Activated CD8-positive, alpha-beta T cell treated with anti-CD3 and anti-CD28 coated beads for 36 hours (primary cell): Measurements from ENCODE around the gene INSIG2. TPM values are rescaled to one million over a fixed set of nuclear protein-coding genes. Genes with fewer than 3 reads are reported as not detected.

Experiments used
- ATAC-seq: fragments of 200-7000 bp; cut with Tn5 transposase; one replicate; pipeline ENCODE4 v1.10.0; 2021; ENCODE audit warnings: mild to moderate bottlenecking, moderate library complexity
- CTCF ChIA-PET: fragments of 350-600 bp; sonication (Branson Sonifier 250); formaldehyde crosslinking; loops from one replicate; lab custom pipeline; 2021; ENCODE audit warnings: antibody characterized with exemption; lab: Charles Lee
- POLR2A ChIA-PET: fragments of 350-600 bp; sonication (Branson Sonifier 250); formaldehyde crosslinking; loops from one replicate; lab custom pipeline; 2021; ENCODE audit warnings: antibody characterized with exemption; lab: Charles Lee
- DNase-seq: peaks from one replicate; pipeline ENCODE4 v3.0.0-alpha.2; 2020
- H3K27ac Mint-ChIP-seq: one replicate; pipeline ENCODE4 v1.8.0; 2021; ENCODE audit warnings: mild to moderate bottlenecking, mixed read lengths
- H3K27me3 Mint-ChIP-seq: one replicate; pipeline ENCODE4 v1.8.0; 2021; ENCODE audit warnings: mixed read lengths
- H3K36me3 Mint-ChIP-seq: one replicate; pipeline ENCODE4 v1.8.0; 2021; ENCODE audit warnings: low read depth, mixed read lengths
- H3K4me1 Mint-ChIP-seq: one replicate; pipeline ENCODE4 v1.8.0; 2021; ENCODE audit warnings: low read depth, mixed read lengths
- H3K4me3 Mint-ChIP-seq: one replicate; pipeline ENCODE4 v1.8.0; 2021; ENCODE audit warnings: mild to moderate bottlenecking, moderate library complexity, mixed read lengths
- H3K9me3 Mint-ChIP-seq: one replicate; pipeline ENCODE4 v1.8.0; 2021; ENCODE audit warnings: mixed read lengths
- intact Hi-C: fragments of 100-400 bp; cut with micrococcal nuclease; formaldehyde crosslinking; loops from one replicate; pipeline ENCODE4 v1.10.0; 2022
- total RNA-seq, 2 experiments: library from RNA; stranded (reverse); gene quantifications; one replicate each; pipeline ENCODE4 v1.2.3, GENCODE V29; 2021
- TF ChIP-seq, protein P1 (sequence below): fragments of 200-600 bp; IDR thresholded peaks from one replicate; pipeline ENCODE4 v1.8.0; 2022; ENCODE audit warnings: antibody characterized with exemption, mild to moderate bottlenecking

The INSIG2 gene
- total RNA-seq, 2 experiments from 2014 or later, result 87.2 to 104 TPM

DNA sequence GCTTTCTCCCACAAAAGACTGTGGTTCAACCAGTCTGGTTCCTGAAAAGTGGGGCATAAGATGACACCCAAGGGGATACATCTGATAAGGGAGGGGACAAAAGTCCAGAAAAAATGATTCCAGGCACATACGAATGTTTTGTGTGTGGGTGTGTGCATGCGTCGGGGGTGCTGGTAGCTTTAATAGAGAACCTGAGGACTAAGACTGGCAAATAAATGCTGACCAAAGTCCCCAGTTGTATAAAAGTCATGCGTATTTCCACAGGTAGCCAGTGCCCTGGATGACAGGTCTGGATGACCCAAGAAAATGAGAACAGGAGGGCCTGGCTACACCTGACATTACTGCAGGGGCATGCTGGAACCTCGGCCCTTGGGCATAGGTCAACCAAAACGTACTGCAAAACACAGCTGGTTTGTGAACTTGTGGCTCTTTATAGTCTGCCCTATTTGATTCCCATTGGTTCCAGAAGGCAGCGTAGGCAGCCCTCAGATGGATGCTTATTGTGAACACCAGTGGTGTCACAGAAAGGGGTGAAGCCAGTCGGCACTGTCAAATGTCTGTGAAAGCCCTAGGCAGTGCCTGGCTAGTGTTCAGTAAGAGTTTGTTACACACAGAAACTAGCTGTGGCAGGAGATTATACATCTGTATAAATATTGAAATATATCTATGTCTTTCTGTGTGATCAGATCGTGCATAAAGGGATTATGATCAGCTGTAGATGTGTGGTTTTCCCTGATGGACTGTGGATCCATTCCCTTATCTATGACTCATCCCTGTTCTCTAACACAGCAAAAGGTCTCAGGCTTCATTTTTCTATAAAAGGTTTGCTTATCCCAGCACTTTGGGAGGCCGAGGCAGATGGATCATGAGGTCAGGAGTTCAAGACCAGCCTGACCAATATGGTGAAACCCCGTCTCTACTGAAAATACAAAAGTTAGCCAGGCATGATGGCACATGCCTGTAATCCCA is 58.3 kb downstream of the INSIG2 start:
- H3K27me3 Mint-ChIP-seq, result peaks cover 19% of the 10 kb centered on the region
- H3K9me3 Mint-ChIP-seq, result no peaks in the 10 kb centered on the region
- peaks cover 5% of the 10 kb centered on the region for H3K4me1 Mint-ChIP-seq
- ATAC-seq (no peak), DNase-seq (no peak)
- H3K36me3 Mint-ChIP-seq, result no peaks in the 10 kb centered on the region
- CTCF ChIA-PET, result interaction anchor here (1.2 to 1.7 kb wide), 4 partner anchors 11 to 114 kb away, joined by 3 to 5 read pairs (median 4); no protein-coding TSS in a partner anchor
- TF ChIP-seq, protein P1, sequence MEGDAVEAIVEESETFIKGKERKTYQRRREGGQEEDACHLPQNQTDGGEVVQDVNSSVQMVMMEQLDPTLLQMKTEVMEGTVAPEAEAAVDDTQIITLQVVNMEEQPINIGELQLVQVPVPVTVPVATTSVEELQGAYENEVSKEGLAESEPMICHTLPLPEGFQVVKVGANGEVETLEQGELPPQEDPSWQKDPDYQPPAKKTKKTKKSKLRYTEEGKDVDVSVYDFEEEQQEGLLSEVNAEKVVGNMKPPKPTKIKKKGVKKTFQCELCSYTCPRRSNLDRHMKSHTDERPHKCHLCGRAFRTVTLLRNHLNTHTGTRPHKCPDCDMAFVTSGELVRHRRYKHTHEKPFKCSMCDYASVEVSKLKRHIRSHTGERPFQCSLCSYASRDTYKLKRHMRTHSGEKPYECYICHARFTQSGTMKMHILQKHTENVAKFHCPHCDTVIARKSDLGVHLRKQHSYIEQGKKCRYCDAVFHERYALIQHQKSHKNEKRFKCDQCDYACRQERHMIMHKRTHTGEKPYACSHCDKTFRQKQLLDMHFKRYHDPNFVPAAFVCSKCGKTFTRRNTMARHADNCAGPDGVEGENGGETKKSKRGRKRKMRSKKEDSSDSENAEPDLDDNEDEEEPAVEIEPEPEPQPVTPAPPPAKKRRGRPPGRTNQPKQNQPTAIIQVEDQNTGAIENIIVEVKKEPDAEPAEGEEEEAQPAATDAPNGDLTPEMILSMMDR, result no peak
- no peak overlapping the region for H3K27ac Mint-ChIP-seq
- no peak overlapping the region for H3K4me3 Mint-ChIP-seq
- intact Hi-C loops, result no loop called here
- POLR2A ChIA-PET, result interaction anchor here (0.5 to 1.1 kb wide), 2 partner anchors 10 to 27 kb away, joined by 3 read pairs; no protein-coding TSS in a partner anchor

DNA sequence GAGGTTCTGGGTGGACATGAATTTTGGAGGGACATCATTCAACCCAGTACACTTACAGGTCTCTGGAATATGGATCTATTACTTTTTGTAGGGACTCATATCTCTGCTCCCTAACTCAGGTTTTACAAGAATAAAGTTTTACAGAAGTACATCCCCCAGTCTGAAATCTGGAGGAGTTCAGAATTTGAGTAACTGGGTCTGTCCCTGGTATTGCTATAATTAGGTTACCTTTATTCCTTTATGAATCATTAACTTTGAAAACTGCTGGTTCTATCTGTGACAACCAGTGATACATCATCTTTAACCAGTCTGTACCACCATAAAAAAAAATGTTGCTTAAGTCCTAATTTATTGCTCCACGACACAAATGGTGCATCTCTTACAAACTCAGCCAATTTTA is 59.9 kb downstream of the INSIG2 start:
- intact Hi-C loops, result no loop called here
- TF ChIP-seq, protein P1, result no peak
- POLR2A ChIA-PET, result no interaction called here
- Mint-ChIP-seq H3K4me1 (peaks cover 5% of the 10 kb centered on the region), H3K27ac (no peak overlapping the region), H3K27me3 (peaks cover 28% of the 10 kb centered on the region), H3K9me3 (no peaks in the 10 kb centered on the region), H3K36me3 (no peaks in the 10 kb centered on the region), H3K4me3 (no peak overlapping the region)
- CTCF ChIA-PET, result interaction anchor here (0.8 to 1.7 kb wide), 2 partner anchors 39 to 101 kb away, joined by 3 to 7 read pairs; no protein-coding TSS in a partner anchor
- DNase-seq (no peak), ATAC-seq (peak; percentile 51)

DNA sequence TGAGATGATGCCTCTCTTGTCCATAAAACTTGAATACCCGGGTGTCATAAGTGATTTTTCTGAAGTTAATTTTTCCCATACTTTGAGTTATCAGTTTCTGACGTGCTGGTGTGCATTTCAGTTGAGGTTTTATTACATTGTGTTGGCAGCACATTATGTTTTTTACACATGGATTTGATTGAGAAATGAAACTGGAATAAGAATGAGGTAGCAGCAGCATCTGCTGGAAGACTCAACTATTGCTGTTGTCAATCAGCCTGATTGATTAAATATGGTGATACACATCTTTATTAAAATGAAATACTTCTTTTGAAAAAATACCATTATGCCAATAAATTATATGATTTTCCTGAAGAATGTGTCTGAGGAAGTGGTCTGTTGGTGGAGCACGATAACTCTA is 60.5 kb downstream of the INSIG2 start:
- intact Hi-C loops, result no loop called here
- DNase-seq (no peak), ATAC-seq (no peak)
- Mint-ChIP-seq H3K9me3 (no peaks in the 10 kb centered on the region), H3K27me3 (peaks cover 28% of the 10 kb centered on the region), H3K36me3 (no peaks in the 10 kb centered on the region), H3K27ac (no peak overlapping the region), H3K4me1 (peaks cover 5% of the 10 kb centered on the region), H3K4me3 (no peak overlapping the region)
- ChIA-PET POLR2A (no interaction called here), CTCF (interaction anchor here (0.8 to 1.8 kb wide), 3 partner anchors 17 to 102 kb away, joined by 3 to 7 read pairs (median 5); no protein-coding TSS in a partner anchor)
- TF ChIP-seq, protein P1, result no peak

DNA sequence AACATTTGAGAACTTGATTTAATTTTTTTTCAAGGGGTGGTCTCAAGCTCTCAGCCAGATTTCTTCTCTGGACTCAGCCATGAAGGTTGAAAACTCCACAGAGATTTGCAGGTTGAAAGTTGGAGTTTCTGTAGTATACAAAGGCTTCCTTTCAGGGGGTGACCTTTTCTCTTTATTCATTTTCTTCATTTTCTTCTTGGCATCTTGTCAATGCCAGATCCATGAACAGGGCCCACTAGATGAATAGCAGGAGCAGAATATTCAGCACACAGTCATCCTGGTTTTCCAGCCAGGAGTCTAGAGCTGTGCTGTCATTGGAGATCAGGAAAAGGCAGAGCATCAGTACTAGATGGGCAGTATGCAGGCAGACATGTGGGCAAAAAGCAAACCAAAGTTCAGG is 62.0 kb downstream of the INSIG2 start:
- POLR2A ChIA-PET, result no interaction called here
- H3K27ac Mint-ChIP-seq, result no peak overlapping the region
- TF ChIP-seq, protein P1, result no peak
- H3K9me3 Mint-ChIP-seq, result no peaks in the 10 kb centered on the region
- H3K4me1 Mint-ChIP-seq, result peaks cover 5% of the 10 kb centered on the region
- CTCF ChIA-PET, result interaction anchor here (1.5 to 1.8 kb wide), 2 partner anchors 16 to 147 kb away, joined by 3 to 5 read pairs; no protein-coding TSS in a partner anchor
- H3K36me3 Mint-ChIP-seq, result no peaks in the 10 kb centered on the region
- DNase-seq, result no peak
- intact Hi-C loops, result no loop called here
- peaks cover 31% of the 10 kb centered on the region for H3K27me3 Mint-ChIP-seq
- no peak for ATAC-seq
- H3K4me3 Mint-ChIP-seq, result no peak overlapping the region

DNA sequence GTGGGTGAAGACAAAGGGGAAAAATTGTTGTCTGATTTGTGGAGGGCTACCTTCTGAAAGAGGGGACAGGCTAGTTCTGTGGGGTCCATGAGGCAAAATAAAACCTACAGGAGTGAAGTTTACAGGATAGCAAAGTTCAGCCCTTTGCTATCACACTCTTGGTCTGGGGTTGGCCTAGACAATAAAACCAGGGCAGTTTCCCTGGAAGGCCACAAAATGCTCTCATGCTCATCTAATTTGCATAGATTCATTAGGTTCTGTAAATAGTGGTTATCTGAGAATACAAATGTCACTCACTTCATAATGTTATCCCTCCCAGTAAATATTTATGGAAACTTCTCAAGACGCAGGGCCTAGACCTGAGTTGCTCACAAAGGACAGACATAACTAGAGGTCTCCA is 63.6 kb downstream of the INSIG2 start:
- intact Hi-C loops, result no loop called here
- ATAC-seq, result no peak
- CTCF ChIA-PET, result no interaction called here
- H3K36me3 Mint-ChIP-seq, result no peaks in the 10 kb centered on the region
- no peak overlapping the region for H3K4me3 Mint-ChIP-seq
- no peak overlapping the region for H3K27ac Mint-ChIP-seq
- H3K27me3 Mint-ChIP-seq, result peaks cover 26% of the 10 kb centered on the region
- peaks cover 5% of the 10 kb centered on the region for H3K4me1 Mint-ChIP-seq
- TF ChIP-seq, protein P1, result no peak
- no peak for DNase-seq
- peaks cover 3% of the 10 kb centered on the region for H3K9me3 Mint-ChIP-seq
- POLR2A ChIA-PET, result no interaction called here
